B cell (primary cell): ENCODE measurements around the gene PSORS1C1. TPM values are rescaled to one million over a fixed set of nuclear protein-coding genes. Genes with fewer than 3 reads are reported as not detected.
"Not testable (repeated sequence)": the region's sequence is repeated elsewhere in the genome, so short reads cannot be mapped to it uniquely, and the experiment has no call there.

Experiments
- ATAC-seq: fragments of 200-7000 bp; cut with Tn5 transposase; one replicate; pipeline ENCODE4 v1.10.0; 2021; ENCODE audit warnings: low read depth, mild to moderate bottlenecking, moderate number of reproducible peaks, moderate library complexity
- CTCF ChIA-PET: fragments of 350-600 bp; sonication (Branson Sonifier 250); formaldehyde crosslinking; loops from one replicate; lab custom pipeline; 2021; ENCODE audit warnings: antibody characterized with exemption, inconsistent platforms; lab: Charles Lee
- POLR2A ChIA-PET: fragments of 350-600 bp; sonication (Branson Sonifier 250); formaldehyde crosslinking; loops from one replicate; lab custom pipeline; 2021; ENCODE audit warnings: antibody characterized with exemption; lab: Charles Lee
- DNase-seq: peaks from one replicate; pipeline ENCODE4 v3.0.0; 2013
- H2AFZ ChIP-seq: 2 replicates; pipeline ENCODE4 v1.6.1; 2012; ENCODE audit warnings: mild to moderate bottlenecking, low read depth, low read length; ENCODE audit not compliant: insufficient read depth, poor library complexity, severe bottlenecking
- H3K27ac ChIP-seq, 2 donors: 1 replicate in 1 of 2; 2 replicates in 1 of 2; pipeline ENCODE4 v1.5.1; 2012 to 2013; ENCODE audit warnings: low read length in 2 of 2, mild to moderate bottlenecking in 2 of 2, moderate library complexity in 1 of 2
- H3K27me3 ChIP-seq, 4 experiments: fragments of 200-600 bp in 1 of 4; sonication (generic) in 1 of 4; replicated peaks in 1 of 4; 1 replicate in 2 of 4; 2 replicates in 2 of 4; pipeline versions ENCODE4 v1.6.1 to v1.7.0; 2013 to 2016; ENCODE audit warnings: low read length in 3 of 4, mild to moderate bottlenecking in 2 of 4, mixed read lengths in 1 of 4, moderate library complexity in 1 of 4; ENCODE audit not compliant: insufficient read depth in 4 of 4, control insufficient read depth in 3 of 4; ENCODE audit errors: control extremely low read depth in 1 of 4
- H3K36me3 ChIP-seq, 2 experiments: replicated peaks in 1 of 2; 1 replicate in 1 of 2; 2 replicates in 1 of 2; pipeline versions ENCODE4 v1.6.1 to v1.7.1; 2013; ENCODE audit warnings: low read length in 1 of 2; ENCODE audit not compliant: insufficient read depth in 2 of 2, control insufficient read depth in 1 of 2; ENCODE audit errors: control extremely low read depth in 1 of 2, extremely low read depth in 1 of 2
- H3K4me1 ChIP-seq, 2 donors: fragments of 200-600 bp in 1 of 2; sonication (generic) in 1 of 2; 1 replicate in 1 of 2; 2 replicates in 1 of 2; pipeline versions ENCODE4 v1.5.1 to v1.6.1; 2013 to 2017; ENCODE audit warnings: low read length in 2 of 2; ENCODE audit not compliant: control insufficient read depth in 2 of 2, insufficient read depth in 2 of 2
- H3K4me2 ChIP-seq: replicated peaks from 2 replicates; pipeline ENCODE3; 2012; ENCODE audit warnings: mild to moderate bottlenecking, low read depth, low read length; ENCODE audit not compliant: poor library complexity, severe bottlenecking
- H3K4me3 ChIP-seq, 5 experiments: fragments of 200-600 bp in 1 of 5; sonication (generic) in 1 of 5; 1 replicate in 3 of 5; 2 replicates in 2 of 5; pipeline versions ENCODE4 v1.5.1 to v1.7.0; 2011 to 2016; ENCODE audit warnings: low read length in 4 of 5, mild to moderate bottlenecking in 4 of 5, low read depth in 2 of 5, control low read depth in 1 of 5, moderate library complexity in 1 of 5; ENCODE audit not compliant: insufficient read depth in 1 of 5; ENCODE audit errors: control extremely low read depth in 1 of 5, extremely low read depth in 1 of 5
- H3K79me2 ChIP-seq: fragments of 200-600 bp; sonication (generic); one replicate; pipeline ENCODE4 v1.6.0; 2016; ENCODE audit warnings: low read length; ENCODE audit not compliant: control insufficient read depth, insufficient read depth
- H3K9ac ChIP-seq: fragments of 200-600 bp; sonication (generic); 2 replicates; pipeline ENCODE4 v1.6.1; 2017; ENCODE audit warnings: mild to moderate bottlenecking, low read length, moderate library complexity
- H3K9me3 ChIP-seq, 3 donors: one replicate each; pipeline versions ENCODE4 v1.6.1 to v1.7.1; 2013; ENCODE audit warnings: low read length in 2 of 3; ENCODE audit not compliant: control insufficient read depth in 2 of 3, insufficient read depth in 1 of 3; ENCODE audit errors: control extremely low read depth in 1 of 3
- H4K20me1 ChIP-seq: 2 replicates; pipeline ENCODE4 v1.6.0; 2012; ENCODE audit warnings: mild to moderate bottlenecking, low read length; ENCODE audit not compliant: insufficient read depth, control insufficient read depth, poor library complexity, severe bottlenecking
- H3K27ac Mint-ChIP-seq: one replicate; pipeline ENCODE4 v1.8.0; 2021; ENCODE audit warnings: mixed read lengths
- H3K27me3 Mint-ChIP-seq: one replicate; pipeline ENCODE4 v1.8.0; 2021; ENCODE audit warnings: mixed read lengths
- H3K4me1 Mint-ChIP-seq: one replicate; pipeline ENCODE4 v1.8.0; 2021; ENCODE audit warnings: mixed read lengths
- H3K4me3 Mint-ChIP-seq: one replicate; pipeline ENCODE4 v1.8.0; 2021; ENCODE audit warnings: mixed read lengths
- H3K9me3 Mint-ChIP-seq: one replicate; pipeline ENCODE4 v1.8.0; 2022; ENCODE audit warnings: mixed read lengths; ENCODE audit not compliant: insufficient read depth
- CTCF ChIP-seq: fragments of 200-600 bp; IDR thresholded peaks from one replicate; pipeline ENCODE4 v1.8.0; 2022; ENCODE audit warnings: antibody characterized with exemption, mild to moderate bottlenecking
- EZH2 ChIP-seq: IDR thresholded peaks from 2 replicates; pipeline ENCODE4 v1.6.1; 2012; ENCODE audit warnings: borderline replicate concordance, low read depth, mild to moderate bottlenecking, moderate library complexity, low read length; ENCODE audit not compliant: insufficient read depth, poor library complexity, severe bottlenecking
- WGBS: methylation state at CpG from one replicate; pipeline ENCODE4 v1.1.5; 2013; ENCODE audit warnings: missing lambda C conversion rate; ENCODE audit not compliant: insufficient coverage; 5-methylcytosine and 5-hydroxymethylcytosine counted together
- intact Hi-C: fragments of 100-400 bp; cut with micrococcal nuclease; formaldehyde crosslinking; loops from one replicate; pipeline ENCODE4 v1.10.0; 2022
- polyA plus RNA-seq: library from polyadenylated mRNA; depleted of rRNA; stranded (reverse); fragments of >200 nt; gene quantifications from 2 replicates; pipeline ENCODE4 v1.2.3, GENCODE V29; 2012
- total RNA-seq, 2 donors: library from RNA; stranded (reverse); fragments of 120-200 nt in 1 of 2; gene quantifications; 1 replicate in 1 of 2; 2 replicates in 1 of 2; pipeline versions ENCODE4 v1.2.3 to v1.2.4, GENCODE V29; 2013 to 2022

Gene PSORS1C1
- total and polyA plus RNA-seq, 2 donors (not counting 1 experiment from before 2014, with no cell fraction given), result not detected

- H3K27me3 ChIP-seq, H3K9me3 ChIP-seq, H2AFZ ChIP-seq, H3K27me3 Mint-ChIP-seq, H3K9ac ChIP-seq, H3K27ac ChIP-seq, H3K4me3 ChIP-seq, H3K9me3 Mint-ChIP-seq, intact Hi-C loops, H3K79me2 ChIP-seq, H3K36me3 ChIP-seq, H4K20me1 ChIP-seq: not testable (repeated sequence)
- Mint-ChIP-seq H3K27ac (peak overlapping the region; percentile 78), H3K4me1 (peaks cover 19% of the 10 kb centered on the region), H3K4me3 (peak overlapping the region; percentile 46)
- H3K4me1 ChIP-seq, result peaks cover 0 to 11% of the 10 kb centered on the region in 2 donors
- POLR2A ChIA-PET, result interaction anchor here (0.6 kb wide), 1 partner anchor 22 kb away, joined by 6 read pairs; no protein-coding TSS in a partner anchor
- peak; percentile 88 for ATAC-seq
- H3K4me2 ChIP-seq, result peak overlapping the region; percentile 48
- peak; percentile 54 for DNase-seq
- 65% methylated on average over 4 of the region's 17 CpGs for whole genome bisulfite sequencing
- CTCF ChIA-PET, result interaction anchor here (0.9 to 1.6 kb wide), 5 partner anchors 27 to 201 kb away, joined by 3 to 6 read pairs (median 4); no protein-coding TSS in a partner anchor
Observed at GRCh38 chr6:31165064-31165832, 50.6 kb downstream of the PSORS1C1 start.

GRCh38 chr6:31165986-31166385, 51.4 kb downstream of the PSORS1C1 start:
- H3K4me1 Mint-ChIP-seq, result peaks cover 19% of the 10 kb centered on the region
- Histone ChIP-seq H3K4me1 (peaks cover 0 to 11% of the 10 kb centered on the region in 2 donors), H3K9me3 (no peaks in the 10 kb centered on the region), H3K27me3 (no peaks in the 10 kb centered on the region), H3K36me3 (no peaks in the 10 kb centered on the region), H3K79me2 (no peaks in the 10 kb centered on the region), H3K9ac (no peak overlapping the region), H3K4me3 (no peak overlapping the region), H3K4me2 (no peak overlapping the region), H2AFZ (no peak overlapping the region), H4K20me1 (no peaks in the 10 kb centered on the region), H3K27ac (no peak overlapping the region)
- H3K27ac Mint-ChIP-seq, result no peak overlapping the region
- H3K27me3 Mint-ChIP-seq, result no peaks in the 10 kb centered on the region
- no peak for ATAC-seq
- H3K4me3 Mint-ChIP-seq, result no peak overlapping the region
- no peaks in the 10 kb centered on the region for H3K9me3 Mint-ChIP-seq
- DNase-seq, result no peak
- TF ChIP-seq CTCF, result no peak
- TF ChIP-seq EZH2, result no peak
- intact Hi-C loops, result no loop called here
- ChIA-PET CTCF (interaction anchor here (0.9 to 1.4 kb wide), 4 partner anchors 27 to 201 kb away, joined by 3 to 5 read pairs (median 4); no protein-coding TSS in a partner anchor), POLR2A (no interaction called here)
- 92% methylated on average over 3 of the region's 5 CpGs for WGBS
